Kidney (tissue), 14 donors: ENCODE measurements around the gene ZFPM1. TPM values are rescaled to one million over a fixed set of nuclear protein-coding genes. Genes with fewer than 3 reads are reported as not detected.
A peak's percentile ranks its signal among the peaks of the same experiment; 100 is the strongest.

Source experiments
- DNase-seq, 5 donors: peaks; one replicate each; pipeline ENCODE4 v3.0.0-alpha.2; 2013 to 2020
- FAIRE-seq: peaks from 2 replicates; lab custom pipeline; 2012; peaks lifted over from hg19 to GRCh38; lab: Jason Lieb, UNC
- H3K27ac ChIP-seq, 2 donors: one replicate each; pipeline ENCODE4 v1.7.0; 2013; ENCODE audit warnings: low read depth in 2 of 2, low read length in 2 of 2, inconsistent platforms in 1 of 2
- H3K27me3 ChIP-seq: one replicate; pipeline ENCODE4 v1.7.1; 2013; ENCODE audit warnings: low read length, inconsistent platforms; ENCODE audit not compliant: control insufficient read depth, insufficient read depth
- H3K36me3 ChIP-seq, 3 donors: one replicate each; pipeline versions ENCODE4 v1.7.0 to v1.7.1; 2013; ENCODE audit warnings: low read length in 3 of 3, control low read depth in 1 of 3, inconsistent platforms in 1 of 3; ENCODE audit not compliant: insufficient read depth in 3 of 3, control insufficient read depth in 2 of 3
- H3K4me1 ChIP-seq, 3 donors: one replicate each; pipeline versions ENCODE4 v1.7.0 to v1.7.1; 2013; ENCODE audit warnings: low read length in 3 of 3, inconsistent platforms in 1 of 3, low read depth in 1 of 3; ENCODE audit not compliant: control insufficient read depth in 2 of 3, insufficient read depth in 2 of 3
- H3K4me3 ChIP-seq, 3 donors: one replicate each; pipeline versions ENCODE4 v1.7.0 to v1.8.1; 2013; ENCODE audit warnings: low read length in 3 of 3, control low read depth in 1 of 3, inconsistent platforms in 1 of 3
- H3K9ac ChIP-seq, 3 donors: one replicate each; pipeline versions ENCODE4 v1.7.0 to v1.7.1; 2013; ENCODE audit warnings: low read length in 3 of 3, control low read depth in 1 of 3, inconsistent platforms in 1 of 3
- H3K9me3 ChIP-seq, 3 donors: one replicate each; pipeline versions ENCODE4 v1.7.0 to v1.7.1; 2013; ENCODE audit warnings: low read length in 3 of 3, control low read depth in 1 of 3, inconsistent platforms in 1 of 3; ENCODE audit not compliant: control insufficient read depth in 2 of 3, insufficient read depth in 1 of 3
- CTCF ChIP-seq: IDR thresholded peaks from 3 replicates; pipeline ENCODE4 v1.5.1; 2012; ENCODE audit warnings: mild to moderate bottlenecking, moderate library complexity, borderline replicate concordance; ENCODE audit not compliant: insufficient read depth; ENCODE audit errors: extremely low read depth
- intact Hi-C: fragments of 100-400 bp; cut with DNase I; formaldehyde crosslinking; loops from one replicate; pipeline ENCODE4 v1.11.1; 2022
- polyA plus RNA-seq: library from polyadenylated mRNA; stranded (reverse); fragments of 350-450 nt; fragmentation: Illumina TruSeq; extraction: RNeasy Lipid Tissue Mini Kit (QIAGEN cat#74804); gene quantifications from one replicate; pipeline ENCODE4 v1.2.3, GENCODE V29; 2014; ENCODE audit warnings: low read depth, low replicate concordance; ENCODE audit not compliant: insufficient read depth
- total RNA-seq: library from RNA; stranded (reverse); fragmentation: NEBNext Ultra II Directional; extraction: Animal tissue kit (Norgen Biotek cat#: 25700); gene quantifications from one replicate; pipeline ENCODE4 v1.2.1, GENCODE V29; 2021
- donor health status: control.
- donor health status: control.
- donor health status: control.
- donor health status: control.
- donor health status: control.
- donor health status: DM: yes; HTN: yes; CAD: no.
- donor health status: Normal renal cell carcinoma (clear cell type).

ZFPM1 gene
- total and polyA plus RNA-seq, 2 donors from 2014 or later = 1.9 to 9.2 TPM

- H3K27ac ChIP-seq = no peak overlapping the region
- TF ChIP-seq CTCF = no peak
- H3K4me3 ChIP-seq = no peak overlapping the region
- intact Hi-C loops = no loop called here
- DNase-seq = peak in 1 of 5 donors; percentile 46
- H3K9me3 ChIP-seq = no peaks in the 10 kb centered on the region
- no peaks in the 10 kb centered on the region for H3K36me3 ChIP-seq
- no peaks in the 10 kb centered on the region for H3K4me1 ChIP-seq
- no peak overlapping the region for H3K9ac ChIP-seq
- no peak for FAIRE-seq
- H3K27me3 ChIP-seq = no peaks in the 10 kb centered on the region
Observed at GRCh38 chr16:88497561-88498462, 44.7 kb downstream of the ZFPM1 start.

GRCh38 chr16:88498576-88499208, 45.6 kb downstream of the ZFPM1 start:
- Histone ChIP-seq H3K36me3 (no peaks in the 10 kb centered on the region), H3K9me3 (no peaks in the 10 kb centered on the region), H3K4me3 (no peak overlapping the region), H3K27ac (no peak overlapping the region), H3K4me1 (no peaks in the 10 kb centered on the region), H3K9ac (no peak overlapping the region), H3K27me3 (no peaks in the 10 kb centered on the region)
- intact Hi-C loops = no loop called here
- FAIRE-seq (no peak), DNase-seq (no peak)
- no peak for TF ChIP-seq CTCF

- H3K27me3 ChIP-seq = no peaks in the 10 kb centered on the region
- H3K9me3 ChIP-seq = no peaks in the 10 kb centered on the region
- H3K36me3 ChIP-seq = no peaks in the 10 kb centered on the region
- FAIRE-seq (no peak), DNase-seq (no peak)
- H3K4me1 ChIP-seq = peaks cover 0 to under 1% (median 0%) of the 10 kb centered on the region in 3 donors
- H3K27ac ChIP-seq = no peak overlapping the region
- H3K9ac ChIP-seq = no peak overlapping the region
- no peak for TF ChIP-seq CTCF
- H3K4me3 ChIP-seq = no peak overlapping the region
- intact Hi-C loops = no loop called here
Observed at GRCh38 chr16:88499292-88499691, 46.2 kb downstream of the ZFPM1 start.
